Endothelial cell of umbilical vein (primary cell): ENCODE results near the gene PTPN3. TPM values are rescaled to one million over a fixed set of nuclear protein-coding genes. Genes with fewer than 3 reads are reported as not detected.

Source experiments
- BruUV-seq: library from RNA; stranded (reverse); fragments of 400-500 nt; replicated peaks from 2 replicates; lab custom pipeline; 2021; lab: Mats Ljungman, UMichigan
- CTCF ChIA-PET: fragments of 300-600, 350-600 bp; sonication (Branson Sonifier 250); formaldehyde crosslinking; loops from one replicate; lab custom pipeline; 2021; ENCODE audit warnings: antibody characterized with exemption, inconsistent platforms; lab: Charles Lee
- POLR2A ChIA-PET: fragments of 300-600, 350-600 bp; sonication (Branson Sonifier 250); formaldehyde crosslinking; loops from one replicate; lab custom pipeline; 2021; ENCODE audit warnings: antibody characterized with exemption, inconsistent platforms; lab: Charles Lee
- DNase-seq: peaks from one replicate; pipeline ENCODE4 v3.0.0-alpha.2; 2011; ENCODE audit warnings: low read depth, low spot score
- FAIRE-seq: peaks from 2 replicates; lab custom pipeline; 2011; peaks lifted over from hg19 to GRCh38; lab: Jason Lieb, UNC
- H2AFZ ChIP-seq: 2 replicates; pipeline ENCODE4 v1.6.0; 2012; ENCODE audit warnings: low read depth, low read length, control low read depth, inconsistent platforms
- H3K27ac ChIP-seq: 2 replicates; pipeline ENCODE4 v1.5.1; 2011; ENCODE audit warnings: low read depth, mild to moderate bottlenecking, control low read depth, low read length, moderate library complexity; ENCODE audit not compliant: insufficient read depth
- H3K27me3 ChIP-seq, 2 experiments: 2 replicates each; pipeline versions ENCODE4 v1.6.0 to v1.6.1; 2011; ENCODE audit warnings: low read length in 2 of 2, mixed read lengths in 1 of 2; ENCODE audit not compliant: control insufficient read depth in 2 of 2, insufficient read depth in 2 of 2
- H3K36me3 ChIP-seq, 2 experiments: 2 replicates in 1 of 2; 3 replicates in 1 of 2; pipeline ENCODE4 v1.5.1; 2011; ENCODE audit warnings: low read length in 2 of 2, mild to moderate bottlenecking in 1 of 2, moderate library complexity in 1 of 2; ENCODE audit not compliant: control insufficient read depth in 2 of 2, insufficient read depth in 2 of 2; ENCODE audit errors: extremely low read depth in 1 of 2
- H3K4me1 ChIP-seq: 3 replicates; pipeline ENCODE4 v1.5.1; 2011; ENCODE audit warnings: mild to moderate bottlenecking, low read length; ENCODE audit not compliant: control insufficient read depth, insufficient read depth; ENCODE audit errors: extremely low read depth
- H3K4me2 ChIP-seq: 2 replicates; pipeline ENCODE4 v1.6.1; 2011; ENCODE audit warnings: low read length, control low read depth, mixed read lengths; ENCODE audit not compliant: insufficient read depth
- H3K4me3 ChIP-seq, 3 experiments: fragments of 200-600 bp in 1 of 3; sonication (generic), shearing (Covaris generic) in 1 of 3; replicated peaks in 1 of 3; 2 replicates each; pipeline ENCODE4 v1.5.1; 2011 to 2016; ENCODE audit warnings: control low read depth in 3 of 3, low read length in 3 of 3, mild to moderate bottlenecking in 2 of 3, inconsistent platforms in 1 of 3, low read depth in 1 of 3, moderate library complexity in 1 of 3; ENCODE audit not compliant: insufficient read depth in 1 of 3
- H3K79me2 ChIP-seq: 2 replicates; pipeline ENCODE4 v1.6.0; 2012; ENCODE audit warnings: low read length, inconsistent platforms; ENCODE audit not compliant: control insufficient read depth, insufficient read depth
- H3K9ac ChIP-seq: replicated peaks from 2 replicates; pipeline ENCODE3; 2011; ENCODE audit warnings: low read length, control low read depth; ENCODE audit not compliant: insufficient read depth; ENCODE audit errors: extremely low read depth
- H3K9me1 ChIP-seq: replicated peaks from 3 replicates; pipeline ENCODE4 v1.6.0; 2011; ENCODE audit warnings: mild to moderate bottlenecking, low read length; ENCODE audit not compliant: control insufficient read depth, insufficient read depth; ENCODE audit errors: extremely low read depth
- H3K9me3 ChIP-seq: replicated peaks from 2 replicates; pipeline ENCODE4 v1.5.1; 2012; ENCODE audit warnings: low read length, inconsistent platforms; ENCODE audit not compliant: control insufficient read depth, insufficient read depth
- H4K20me1 ChIP-seq: replicated peaks from 2 replicates; pipeline ENCODE3; 2011; ENCODE audit warnings: mild to moderate bottlenecking, low read length; ENCODE audit not compliant: control insufficient read depth, insufficient read depth; ENCODE audit errors: extremely low read depth
- CTCF ChIP-seq, 2 donors: IDR thresholded peaks; 1 replicate in 1 of 2; 2 replicates in 1 of 2; pipeline ENCODE4 v1.5.1; 2011; ENCODE audit warnings: low read length in 2 of 2, mild to moderate bottlenecking in 2 of 2, moderate library complexity in 2 of 2, control low read depth in 1 of 2, inconsistent platforms in 1 of 2, low read depth in 1 of 2; ENCODE audit not compliant: insufficient read depth in 1 of 2; ENCODE audit errors: extremely low read depth in 1 of 2
- EZH2 ChIP-seq: IDR thresholded peaks from 2 replicates; pipeline ENCODE4 v1.6.1; 2012; ENCODE audit warnings: borderline replicate concordance, low read depth, mild to moderate bottlenecking, moderate library complexity, low read length, inconsistent platforms; ENCODE audit not compliant: severe bottlenecking
- FOS ChIP-seq: IDR thresholded peaks from 2 replicates; pipeline ENCODE4 v1.6.1; 2011; ENCODE audit warnings: mild to moderate bottlenecking, low read length, moderate library complexity, borderline replicate concordance; ENCODE audit not compliant: insufficient read depth
- GATA2 ChIP-seq: IDR thresholded peaks from 2 replicates; pipeline ENCODE4 v1.7.0; 2011; ENCODE audit warnings: low read depth, mild to moderate bottlenecking, moderate library complexity, mixed read lengths, low read length; ENCODE audit not compliant: insufficient read length, insufficient read depth
- JUN ChIP-seq: IDR thresholded peaks from 2 replicates; pipeline ENCODE4 v1.6.1; 2011; ENCODE audit warnings: borderline replicate concordance, low read depth; ENCODE audit not compliant: insufficient read length, insufficient read depth
- MAX ChIP-seq: IDR thresholded peaks from 2 replicates; pipeline ENCODE4 v1.6.1; 2011; ENCODE audit not compliant: insufficient read depth, insufficient read length
- MYC ChIP-seq: IDR thresholded peaks from one replicate; pipeline ENCODE4 v1.6.1; 2011; ENCODE audit warnings: mild to moderate bottlenecking, low read depth, low read length
- POLR2A ChIP-seq: IDR thresholded peaks from 2 replicates; pipeline ENCODE4 v1.6.1; 2012; ENCODE audit warnings: low read depth, mild to moderate bottlenecking, control low read depth, low read length
- POLR2AphosphoS5 ChIP-seq: IDR thresholded peaks from 2 replicates; pipeline ENCODE4 v1.6.1; 2012; ENCODE audit warnings: low read depth, mild to moderate bottlenecking, control low read depth, low read length, moderate library complexity; ENCODE audit not compliant: insufficient read depth
- dilution Hi-C: fragments of 300-500 bp; cut with MboI; formaldehyde crosslinking; loops from one replicate; pipeline ENCODE4 v1.15.0; 2019; ENCODE audit warnings: low sequenced_read_pairs; ENCODE audit not compliant: extremely low pct_ligation_motif_present
- intact Hi-C: fragments of 100-400 bp; cut with micrococcal nuclease; formaldehyde crosslinking; loops from one replicate; pipeline ENCODE4 v1.10.0; 2022
- polyA plus RNA-seq, 4 experiments: library from polyadenylated mRNA; depleted of rRNA in 3 of 4; stranded (reverse) in 3 of 4; unstranded in 1 of 4; fragments of >200 nt; gene quantifications; 2 replicates each; pipeline versions ENCODE4 v1.2.1 to v1.2.3, GENCODE V29; 2011 to 2012; ENCODE audit warnings: missing spikeins in 1 of 4
- total RNA-seq: library from RNA; stranded (reverse); gene quantifications from 2 replicates; pipeline ENCODE4 v1.2.3, GENCODE V29; 2021

PTPN3 gene
- total and polyA plus RNA-seq, 2 donors (not counting 3 experiments of a cell fraction or from before 2014, with no cell fraction given): 0.01 TPM; not detected in 1

- BruUV-seq: no TSS peak
- H4K20me1 ChIP-seq: no peaks in the 10 kb centered on the region
- intact Hi-C loops (no loop called here), dilution Hi-C loops (no loop called here)
- H3K9me3 ChIP-seq: no peaks in the 10 kb centered on the region
- no peaks in the 10 kb centered on the region for H3K9me1 ChIP-seq
- H3K4me1 ChIP-seq: no peaks in the 10 kb centered on the region
- peaks cover 0 to 4% of the 10 kb centered on the region in 2 experiments for H3K27me3 ChIP-seq
- POLR2A ChIA-PET: no interaction called here
- H3K9ac ChIP-seq: no peak overlapping the region
- no peak overlapping the region for H3K27ac ChIP-seq
- no peak overlapping the region for H3K4me3 ChIP-seq
- no peak for FAIRE-seq
- H2AFZ ChIP-seq: no peak overlapping the region
- no peak for DNase-seq
- no peaks in the 10 kb centered on the region for H3K79me2 ChIP-seq
- no peak for TF ChIP-seq MAX
- no peak for TF ChIP-seq CTCF (IDR thresholded peaks at IDR 0.05; ENCODE audit: extremely low read depth in 1 of 2, insufficient read depth in 1 of 2, low read depth in 1 of 2, low read length in 2 of 2)
- TF ChIP-seq FOS: no peak
- no peak for TF ChIP-seq GATA2
- no peak for TF ChIP-seq EZH2
- TF ChIP-seq POLR2A: no peak
- no peak for TF ChIP-seq POLR2AphosphoS5
- no peak for TF ChIP-seq JUN
- TF ChIP-seq MYC: no peak
- H3K4me2 ChIP-seq: no peak overlapping the region
- CTCF ChIA-PET: interaction anchor here (1.0 kb wide), 1 partner anchor 11 kb away, joined by 3 read pairs; no protein-coding TSS in a partner anchor
- no peaks in the 10 kb centered on the region for H3K36me3 ChIP-seq
These were observed 83.9 kb downstream of the PTPN3 start for GRCh38 chr9:109414125-109414785.
